ENCODE results near the gene COX7B.
A peak's percentile ranks its signal among the peaks of the same experiment; 100 is the strongest.
"Not testable (repeated sequence)": the region's sequence is repeated elsewhere in the genome, so short reads cannot be mapped to it uniquely, and the experiment has no call there.

The COX7B gene

DNA sequence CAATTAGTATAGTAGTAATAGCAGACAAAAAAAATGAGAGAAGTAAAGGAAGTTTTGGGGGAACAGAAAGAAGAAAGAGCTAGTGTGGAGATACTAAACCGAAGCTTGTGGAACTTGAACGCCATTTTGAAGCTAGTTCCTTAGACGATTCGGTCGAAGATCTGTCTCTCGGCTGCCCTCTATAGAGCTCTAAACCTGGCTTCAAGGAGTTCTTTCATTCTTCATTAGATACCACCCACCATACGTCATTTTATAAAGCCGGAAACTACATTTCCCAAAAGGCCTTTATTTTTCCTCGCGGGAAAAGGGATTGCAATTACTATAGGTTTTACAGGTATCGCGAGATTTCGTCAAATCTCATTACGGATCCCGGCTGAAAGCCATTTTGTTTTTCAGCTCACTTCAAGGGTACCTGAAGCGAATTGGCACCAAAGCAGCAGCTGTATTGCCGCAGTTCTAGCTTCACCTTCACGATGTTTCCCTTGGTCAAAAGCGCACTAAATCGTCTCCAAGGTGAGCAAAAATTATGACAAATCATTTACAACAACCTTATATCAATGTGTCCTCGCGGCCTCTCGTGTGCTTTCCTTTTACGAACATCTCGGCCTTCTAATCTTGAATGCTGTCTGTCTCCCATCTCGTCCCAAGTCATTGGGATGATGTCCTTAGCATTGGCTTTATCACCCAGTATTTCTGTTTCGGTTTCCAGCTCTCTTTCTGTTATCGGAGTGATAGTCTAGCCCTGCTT, at the start of gene COX7B:
Gene COX7B (plus strand): TSS at position 388 of the 748 bp plus-strand sequence. CDS start 86 bp downstream, at position 474.
- peak; percentile 91 for DNase-seq (ENCODE audit: low read depth)

DNA sequence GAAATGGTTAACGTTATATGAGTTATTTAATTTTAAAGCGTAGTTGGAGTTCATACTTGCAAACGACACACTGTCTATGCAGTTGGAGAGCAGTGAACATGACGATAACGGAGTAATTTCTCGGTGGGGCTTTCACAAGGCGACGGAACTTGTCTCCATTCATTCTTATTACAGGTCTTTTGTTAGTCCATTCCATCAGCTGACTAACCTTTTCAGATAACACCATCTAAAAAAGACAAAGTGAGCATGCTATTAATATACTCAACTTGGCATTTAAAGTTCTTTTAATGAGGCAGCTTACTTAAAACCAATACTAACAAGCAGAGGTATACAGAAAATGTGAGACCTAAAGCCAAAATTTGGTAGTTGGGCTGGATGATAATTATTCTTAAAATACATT, 23.9 kb upstream of the COX7B start:
- no peak for DNase-seq (ENCODE audit: low read depth)

DNA sequence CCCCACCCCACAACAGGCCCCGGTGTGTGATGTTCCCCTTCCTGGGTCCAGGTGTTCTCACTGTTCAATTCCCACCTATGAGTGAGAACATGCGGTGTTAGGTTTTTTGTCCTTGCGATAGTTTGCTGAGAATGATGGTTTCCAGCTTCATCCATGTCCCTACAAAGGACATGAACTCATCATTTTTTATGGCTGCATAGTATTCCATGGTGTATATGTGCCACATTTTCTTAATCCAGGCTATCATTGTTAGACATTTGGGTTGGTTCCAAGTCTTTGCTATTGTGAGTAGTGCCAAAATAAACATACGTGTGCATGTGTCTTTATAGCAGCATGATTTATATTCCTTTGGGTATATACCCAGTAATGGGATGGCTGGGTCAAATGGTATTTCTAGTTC, 17.9 kb upstream of the COX7B start:
- DNase-seq (ENCODE audit: low read depth): not testable (repeated sequence)

DNA sequence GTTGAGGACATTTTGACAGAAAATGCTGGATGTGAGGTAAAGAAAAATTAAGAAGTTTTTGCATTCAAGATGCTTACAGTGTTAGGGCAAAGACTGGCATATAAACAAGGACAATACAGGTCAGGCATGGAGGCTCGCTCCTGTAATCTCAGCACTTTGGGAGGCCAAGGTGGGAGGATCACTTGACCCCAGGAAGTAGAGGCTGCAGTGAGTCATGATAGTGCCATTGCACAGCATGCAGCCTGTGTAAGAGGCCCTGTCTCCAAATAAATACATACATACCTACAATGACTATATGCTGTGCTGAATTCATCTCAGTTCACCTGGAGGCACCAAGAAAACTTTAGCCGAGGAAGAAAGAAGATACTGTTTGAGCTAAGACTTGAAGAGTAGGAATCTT, 6.4 kb upstream of the COX7B start:
- no peak for DNase-seq (ENCODE audit: low read depth)

- DNase-seq (ENCODE audit: low read depth): no peak
Measured at GRCh38 chrX:77893713-77894112, 5.6 kb upstream of the COX7B start.

- DNase-seq (ENCODE audit: low read depth): peak; percentile 90
Measured at GRCh38 chrX:77894921-77895886, 4.1 kb upstream of the COX7B start, which contains the start of gene MAGT1. Gene MAGT1 (minus strand): TSS chrX:77895435. CDS start chrX:77895410, 25 bp downstream.

DNA sequence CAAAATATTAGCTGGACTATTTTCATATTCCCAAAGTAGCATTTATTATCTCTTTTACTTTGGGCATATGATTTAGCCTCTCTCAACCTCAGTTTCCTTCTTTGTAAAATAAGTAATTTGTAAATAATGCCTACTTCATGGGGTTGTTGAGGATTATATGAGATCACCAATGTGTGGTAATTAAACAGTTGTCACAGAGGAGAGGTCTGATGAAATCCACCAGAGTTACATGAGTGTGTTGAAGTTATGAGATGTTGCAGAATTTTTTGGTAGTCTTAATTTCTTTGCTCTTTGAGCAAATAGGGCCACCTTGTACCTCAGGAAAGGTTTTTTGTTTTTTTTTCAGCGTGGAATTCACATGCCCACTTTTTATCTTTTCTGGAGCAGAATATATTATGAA, 1.4 kb downstream of the COX7B start:
- no peak for DNase-seq (ENCODE audit: low read depth)

- no peak for DNase-seq (ENCODE audit: low read depth)
Measured at GRCh38 chrX:77901506-77901905, 2.2 kb downstream of the COX7B start.

GRCh38 chrX:77910108-77910840, 11.0 kb downstream of the COX7B start, which contains the start of gene ATP7A:
Gene ATP7A (plus strand): TSS chrX:77910693. CDS start chrX:77971642, 60,949 bp downstream.
- peak; percentile 72 for DNase-seq (ENCODE audit: low read depth)

- no peak for DNase-seq (ENCODE audit: low read depth)
Measured at GRCh38 chrX:77917294-77917933, 18.1 kb downstream of the COX7B start.

DNA sequence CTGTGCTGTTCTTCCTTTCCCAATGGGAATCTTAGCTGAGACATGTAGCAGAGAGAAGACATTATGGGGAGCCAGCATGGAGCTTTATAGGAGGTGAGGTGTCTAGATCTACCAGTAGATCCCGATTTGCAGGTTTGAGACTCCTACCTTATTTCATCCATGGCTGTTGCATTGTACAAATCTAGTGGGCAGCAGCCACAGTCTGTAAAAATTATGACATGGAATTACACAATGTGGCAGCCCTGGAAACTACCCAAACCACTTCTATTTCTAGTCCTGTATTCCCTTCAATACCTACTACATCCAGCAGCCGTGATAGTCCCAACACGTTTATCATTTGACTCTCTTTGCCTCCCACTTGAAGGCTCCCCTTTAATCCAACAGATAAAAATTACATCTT, 19.3 kb downstream of the COX7B start:
- no peak for DNase-seq (ENCODE audit: low read depth)

- DNase-seq (ENCODE audit: low read depth): not testable (repeated sequence)
Measured at GRCh38 chrX:77919370-77919769, 20.1 kb downstream of the COX7B start.

DNA sequence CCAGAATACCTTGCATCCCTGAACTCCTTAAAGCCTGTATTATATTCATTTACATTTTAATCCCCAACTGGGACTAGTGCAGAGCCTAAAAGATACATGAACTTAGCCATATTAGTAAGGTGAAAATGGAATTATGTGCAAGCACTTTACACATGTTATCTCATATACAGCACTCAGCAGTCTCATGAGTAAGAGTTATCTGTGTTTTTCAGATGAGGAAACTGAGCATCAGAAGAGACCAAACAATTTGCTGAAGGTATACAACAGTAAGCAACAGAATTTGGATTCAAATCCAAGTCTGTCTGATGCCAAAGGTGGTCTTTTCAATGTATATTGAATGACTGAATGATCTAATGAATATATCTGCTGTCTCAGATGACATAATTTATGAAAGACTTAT, 23.5 kb downstream of the COX7B start:
- no peak for DNase-seq (ENCODE audit: low read depth)

DNA sequence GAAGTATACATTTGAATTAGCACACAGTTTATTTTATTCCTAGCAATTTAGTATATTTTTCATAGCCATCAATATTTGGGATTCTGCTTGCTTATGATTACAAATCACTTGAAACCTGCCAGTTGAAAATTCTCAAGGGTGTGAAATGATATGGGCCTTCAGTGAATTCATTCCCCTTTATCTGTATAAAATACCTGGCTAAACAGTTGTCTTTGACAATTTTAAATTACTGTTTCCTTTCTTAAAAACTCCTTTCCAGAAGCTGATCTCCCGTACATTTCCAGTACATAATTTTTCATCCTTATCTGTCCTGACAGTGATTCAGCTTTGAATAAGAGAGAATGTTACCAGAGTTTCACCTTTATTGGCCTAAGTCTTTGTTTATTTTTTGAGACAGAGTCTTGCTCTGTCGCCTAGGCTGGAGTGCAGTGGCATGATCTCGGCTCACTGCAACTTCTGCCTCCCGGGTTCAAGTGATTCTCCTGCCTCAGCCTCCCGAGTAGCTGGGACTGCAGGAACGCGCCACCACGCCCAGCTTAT, 25.1 kb downstream of the COX7B start:
- no peak for DNase-seq (ENCODE audit: low read depth)

DNA sequence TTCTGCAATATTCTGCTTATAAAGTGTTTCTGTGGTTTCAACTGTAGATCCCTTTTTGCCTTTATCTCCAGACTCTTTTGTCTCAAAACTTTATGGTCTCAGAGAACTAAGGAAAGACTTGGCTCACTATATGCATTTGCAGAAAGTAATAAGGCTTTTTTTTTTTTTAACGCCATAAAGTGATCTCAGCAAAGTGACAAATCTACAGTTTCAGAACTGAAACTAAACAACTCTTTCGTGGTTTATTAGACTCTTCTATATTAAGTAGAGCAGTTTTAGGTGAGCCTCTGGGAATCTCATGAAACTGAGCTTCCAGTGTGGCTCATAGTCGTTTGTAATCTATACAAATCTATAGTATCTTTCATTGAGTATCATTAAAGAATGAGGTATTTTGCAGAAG, 26.5 kb downstream of the COX7B start:
- DNase-seq (ENCODE audit: low read depth): no peak

DNA sequence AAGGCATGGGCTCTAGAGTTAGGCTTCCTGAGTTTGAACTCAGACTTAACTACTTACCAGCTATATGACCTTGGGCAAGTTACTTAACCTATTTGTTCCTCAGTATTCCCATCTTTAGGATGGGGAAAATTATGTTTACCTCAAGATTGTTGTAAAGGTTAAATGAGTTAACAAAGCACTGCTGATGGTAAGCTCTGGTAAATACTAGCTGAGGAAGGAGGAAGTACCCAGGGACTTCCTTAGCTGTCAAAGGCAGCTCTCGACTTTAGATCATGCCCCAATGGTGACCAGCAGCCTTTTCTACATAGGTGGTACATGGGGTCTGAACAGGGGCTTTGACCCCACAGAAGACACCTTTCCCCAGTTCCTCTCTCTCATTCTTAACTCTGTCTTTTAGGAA, 31.3 kb downstream of the COX7B start:
- no peak for DNase-seq (ENCODE audit: low read depth)

- no peak for DNase-seq (ENCODE audit: low read depth)
Measured at GRCh38 chrX:77935886-77936285, 36.6 kb downstream of the COX7B start.

DNA sequence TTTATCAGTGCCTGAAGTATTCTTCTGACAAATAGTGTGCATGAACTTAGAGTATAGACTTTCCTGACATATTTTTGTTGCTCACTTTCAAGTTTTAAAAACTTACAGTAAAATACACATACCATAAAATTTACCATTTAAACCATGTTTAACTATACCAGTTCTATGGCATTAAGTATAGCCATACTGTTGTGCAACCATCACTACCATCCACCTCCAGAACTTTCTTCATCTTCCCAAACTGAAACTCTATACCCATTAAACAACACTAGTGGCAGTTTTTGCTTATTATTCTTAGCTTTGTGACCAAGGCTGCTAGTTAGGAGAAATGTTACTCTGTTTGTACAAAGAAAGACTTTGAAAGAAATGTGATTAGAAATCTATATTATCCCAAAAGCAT, 37.0 kb downstream of the COX7B start:
- DNase-seq (ENCODE audit: low read depth): no peak

GRCh38 chrX:77937291-77937690, 38.0 kb downstream of the COX7B start:
- DNase-seq (ENCODE audit: low read depth): no peak

DNA sequence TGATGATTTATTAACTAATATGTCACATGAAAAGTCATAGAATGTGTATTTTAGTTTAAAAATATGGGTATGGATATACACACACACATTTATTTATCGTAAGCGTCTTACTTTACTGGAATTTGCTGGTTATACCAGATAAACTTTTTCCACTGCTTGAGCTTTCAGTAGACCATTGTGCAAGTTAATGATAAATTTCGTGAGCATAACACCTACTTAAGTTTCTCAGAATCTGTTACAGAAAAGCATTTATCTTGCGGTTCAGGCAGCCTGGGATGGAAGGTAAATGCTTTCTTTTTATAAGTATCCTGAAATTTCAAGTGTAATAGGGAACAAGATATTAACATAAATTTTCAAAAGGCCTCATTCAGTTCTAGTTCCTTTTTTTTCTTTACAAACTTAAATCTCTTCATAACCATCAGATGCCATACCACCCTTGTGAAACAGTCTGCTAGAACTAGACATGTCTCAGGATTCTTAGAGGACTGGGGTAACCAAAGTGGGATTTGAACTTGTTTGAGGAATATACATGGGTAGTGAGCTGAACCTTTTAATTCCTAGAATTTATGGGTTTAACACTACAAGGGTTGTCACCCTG, 38.9 kb downstream of the COX7B start:
- no peak for DNase-seq (ENCODE audit: low read depth)

- not testable (repeated sequence) for DNase-seq (ENCODE audit: low read depth)
Measured at GRCh38 chrX:77945031-77945430, 45.8 kb downstream of the COX7B start.

Data from stromal cell of bone marrow (primary cell).